Measurements from ENCODE around the gene PTCH1. TPM values are rescaled to one million over a fixed set of nuclear protein-coding genes. Genes with fewer than 3 reads are reported as not detected.

PTCH1 gene
- polyA plus RNA-seq, 1 donor (not counting 4 experiments of a cell fraction or from before 2014, with no cell fraction given) = 1.7 TPM

DNA sequence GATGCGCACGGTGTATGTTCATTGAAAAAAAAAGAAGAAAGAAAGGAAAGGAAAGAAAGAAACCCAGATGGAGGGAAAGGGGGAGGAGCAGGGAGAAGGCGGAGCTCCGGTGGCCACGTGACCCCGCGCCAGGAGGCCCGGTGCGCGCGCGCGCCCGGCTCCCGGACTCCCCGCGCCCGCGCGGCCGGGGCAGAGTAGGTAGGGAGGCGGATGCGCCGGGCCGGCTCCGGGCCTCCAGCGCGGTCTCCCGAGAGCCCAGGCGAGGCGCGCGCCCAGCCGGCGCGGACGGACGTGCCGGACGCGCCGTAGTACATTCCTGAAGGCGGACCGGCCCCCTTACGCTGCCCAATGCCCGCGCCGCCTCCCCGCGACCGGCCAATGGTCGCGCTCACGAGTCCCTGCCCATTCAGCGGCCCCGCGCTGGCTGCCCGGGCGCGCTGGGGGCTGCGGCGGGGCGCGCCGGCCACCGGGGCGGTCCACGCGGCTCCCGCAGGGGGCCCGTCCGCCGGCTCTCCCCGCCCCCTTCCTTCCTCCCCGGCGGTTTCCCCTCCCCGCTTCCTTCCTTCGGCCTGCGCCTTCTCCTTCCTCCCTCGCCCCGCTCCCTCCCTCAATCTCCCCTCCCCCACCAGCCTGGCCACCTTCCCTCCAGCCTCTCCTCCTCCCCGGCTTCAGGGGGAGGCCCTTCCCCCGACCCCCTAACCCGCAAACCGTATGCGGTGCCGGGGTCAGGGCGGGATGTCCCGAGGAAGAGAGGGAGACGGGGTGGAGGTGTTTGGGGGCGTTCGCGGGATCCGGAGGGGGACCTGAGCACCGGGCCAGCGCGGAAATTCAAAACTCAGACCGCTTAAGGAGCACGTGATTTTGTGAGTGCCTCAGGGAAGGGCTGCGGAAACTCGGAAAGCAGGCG, 5.8 kb downstream of the PTCH1 start:
- Histone ChIP-seq H3K9me1 (ENCODE audit: control insufficient read depth, extremely low read depth, insufficient read depth, low read length) (no peaks in the 10 kb centered on the region), H2AFZ (ENCODE audit: control insufficient read depth, low read length) (peak overlapping the region; percentile 83), H3K79me2 (ENCODE audit: control insufficient read depth, insufficient read depth, low read length) (no peaks in the 10 kb centered on the region), H4K20me1 (ENCODE audit: control insufficient read depth, extremely low read depth, insufficient read depth, low read length) (no peaks in the 10 kb centered on the region), H3K9ac (ENCODE audit: control insufficient read depth, extremely low read depth, insufficient read depth, low read length) (peak overlapping the region; percentile 89), H3K9me3 (ENCODE audit: control insufficient read depth, low read depth, low read length) (no peaks in the 10 kb centered on the region), H3K27ac (ENCODE audit: control insufficient read depth, insufficient read depth, low read length) (peak overlapping the region; percentile 89), H3K27me3 (ENCODE audit: control insufficient read depth, extremely low read depth, insufficient read depth, low read length) (no peaks in the 10 kb centered on the region), H3K4me3 (ENCODE audit: control insufficient read depth in 2 of 3, extremely low read depth in 1 of 3, insufficient read depth in 2 of 3, low read depth in 1 of 3, low read length in 3 of 3) (peak overlapping the region; percentile 73 to 95 (median 94)), H3K36me3 (ENCODE audit: control insufficient read depth in 2 of 2, extremely low read depth in 1 of 2, insufficient read depth in 2 of 2, low read length in 2 of 2) (no peaks in the 10 kb centered on the region), H3K4me2 (ENCODE audit: control insufficient read depth, extremely low read depth, insufficient read depth, low read depth, low read length) (peak overlapping the region; percentile 100), H3K4me1 (ENCODE audit: control insufficient read depth, extremely low read depth, insufficient read depth, low read length) (peaks cover 21% of the 10 kb centered on the region)
- dilution Hi-C loops (cut with MboI; ENCODE audit: extremely low pct_ligation_motif_present, low sequenced_read_pairs) = no loop called here
- TF ChIP-seq EZH2 (IDR thresholded peaks at IDR 0.05; ENCODE audit: low read length) = no peak
- TF ChIP-seq, protein P1, sequence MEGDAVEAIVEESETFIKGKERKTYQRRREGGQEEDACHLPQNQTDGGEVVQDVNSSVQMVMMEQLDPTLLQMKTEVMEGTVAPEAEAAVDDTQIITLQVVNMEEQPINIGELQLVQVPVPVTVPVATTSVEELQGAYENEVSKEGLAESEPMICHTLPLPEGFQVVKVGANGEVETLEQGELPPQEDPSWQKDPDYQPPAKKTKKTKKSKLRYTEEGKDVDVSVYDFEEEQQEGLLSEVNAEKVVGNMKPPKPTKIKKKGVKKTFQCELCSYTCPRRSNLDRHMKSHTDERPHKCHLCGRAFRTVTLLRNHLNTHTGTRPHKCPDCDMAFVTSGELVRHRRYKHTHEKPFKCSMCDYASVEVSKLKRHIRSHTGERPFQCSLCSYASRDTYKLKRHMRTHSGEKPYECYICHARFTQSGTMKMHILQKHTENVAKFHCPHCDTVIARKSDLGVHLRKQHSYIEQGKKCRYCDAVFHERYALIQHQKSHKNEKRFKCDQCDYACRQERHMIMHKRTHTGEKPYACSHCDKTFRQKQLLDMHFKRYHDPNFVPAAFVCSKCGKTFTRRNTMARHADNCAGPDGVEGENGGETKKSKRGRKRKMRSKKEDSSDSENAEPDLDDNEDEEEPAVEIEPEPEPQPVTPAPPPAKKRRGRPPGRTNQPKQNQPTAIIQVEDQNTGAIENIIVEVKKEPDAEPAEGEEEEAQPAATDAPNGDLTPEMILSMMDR (optimal IDR thresholded peaks at IDR 0.05 in 1 of 3, IDR thresholded peaks at IDR 0.05 in 1 of 3, conservative IDR thresholded peaks at IDR 0.05 in 1 of 3; ENCODE audit: extremely low read depth in 1 of 3, insufficient read depth in 2 of 3, low read length in 3 of 3) = no peak
- peak; percentile 49 for DNase-seq (ENCODE audit: low read depth, low spot score)
- FAIRE-seq = no peak

DNA sequence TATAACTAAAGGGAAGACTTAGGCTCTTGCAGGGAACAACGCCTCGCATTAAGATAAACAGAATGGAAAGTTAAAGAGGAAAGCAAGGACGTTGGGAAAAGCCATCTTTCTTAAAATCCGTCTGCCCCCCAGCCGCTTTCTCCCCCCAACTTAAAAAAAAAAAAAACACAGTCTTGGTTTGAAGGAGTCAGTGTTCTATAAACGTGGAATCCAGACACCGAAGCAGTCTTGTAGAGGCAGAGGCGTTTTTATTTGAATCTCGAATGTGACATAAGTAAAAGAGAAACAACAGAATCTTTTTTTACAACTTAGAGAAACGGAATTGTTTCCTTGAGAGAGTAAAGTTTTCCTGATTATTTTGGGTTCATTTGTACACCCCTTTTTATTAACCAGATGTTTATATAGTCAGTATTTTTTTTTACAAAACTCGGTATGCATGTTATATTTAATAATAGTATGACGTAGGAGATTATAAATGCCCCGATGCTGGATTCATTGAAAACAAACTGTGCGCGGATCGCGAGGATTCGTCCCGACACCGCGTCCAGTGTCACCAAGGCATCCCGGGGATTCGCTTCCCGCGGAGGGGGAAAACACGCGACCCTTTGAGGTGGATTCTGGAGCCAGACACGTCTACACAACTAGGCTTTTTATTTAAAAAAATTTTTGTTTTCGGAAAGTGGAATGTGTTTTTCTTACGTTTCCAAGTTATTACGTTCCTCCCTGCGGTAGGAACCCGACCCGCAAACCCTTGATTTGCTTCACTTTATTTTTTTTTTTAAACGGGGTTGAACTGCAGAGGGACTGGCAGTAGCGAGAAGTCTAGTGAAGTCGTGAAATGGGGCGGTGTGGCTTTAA, 6.7 kb downstream of the PTCH1 start:
- peak overlapping the region; percentile 73 for H2AFZ ChIP-seq (ENCODE audit: control insufficient read depth, low read length)
- no peaks in the 10 kb centered on the region for H3K36me3 ChIP-seq (ENCODE audit: control insufficient read depth in 2 of 2, extremely low read depth in 1 of 2, insufficient read depth in 2 of 2, low read length in 2 of 2)
- H4K20me1 ChIP-seq (ENCODE audit: control insufficient read depth, extremely low read depth, insufficient read depth, low read length) = no peaks in the 10 kb centered on the region
- H3K9ac ChIP-seq (ENCODE audit: control insufficient read depth, extremely low read depth, insufficient read depth, low read length) = peak overlapping the region; percentile 77
- peaks cover 22% of the 10 kb centered on the region for H3K4me1 ChIP-seq (ENCODE audit: control insufficient read depth, extremely low read depth, insufficient read depth, low read length)
- FAIRE-seq (no peak), DNase-seq (ENCODE audit: low read depth, low spot score) (no peak)
- H3K79me2 ChIP-seq (ENCODE audit: control insufficient read depth, insufficient read depth, low read length) = no peaks in the 10 kb centered on the region
- peak overlapping the region; percentile 73 to 95 (median 83) for H3K4me3 ChIP-seq (ENCODE audit: control insufficient read depth in 2 of 3, extremely low read depth in 1 of 3, insufficient read depth in 2 of 3, low read depth in 1 of 3, low read length in 3 of 3)
- dilution Hi-C loops (cut with MboI; ENCODE audit: extremely low pct_ligation_motif_present, low sequenced_read_pairs) = no loop called here
- H3K27ac ChIP-seq (ENCODE audit: control insufficient read depth, insufficient read depth, low read length) = peak overlapping the region; percentile 65
- no peaks in the 10 kb centered on the region for H3K9me3 ChIP-seq (ENCODE audit: control insufficient read depth, low read depth, low read length)
- no peak for TF ChIP-seq EZH2 (IDR thresholded peaks at IDR 0.05; ENCODE audit: low read length)
- TF ChIP-seq, protein P1 (optimal IDR thresholded peaks at IDR 0.05 in 1 of 3, IDR thresholded peaks at IDR 0.05 in 1 of 3, conservative IDR thresholded peaks at IDR 0.05 in 1 of 3; ENCODE audit: extremely low read depth in 1 of 3, insufficient read depth in 2 of 3, low read length in 3 of 3) = no peak
- H3K9me1 ChIP-seq (ENCODE audit: control insufficient read depth, extremely low read depth, insufficient read depth, low read length) = no peaks in the 10 kb centered on the region
- no peaks in the 10 kb centered on the region for H3K27me3 ChIP-seq (ENCODE audit: control insufficient read depth, extremely low read depth, insufficient read depth, low read length)
- H3K4me2 ChIP-seq (ENCODE audit: control insufficient read depth, extremely low read depth, insufficient read depth, low read depth, low read length) = peak overlapping the region; percentile 98

Data from keratinocyte (primary cell).